Heart right ventricle (tissue), 16 donors: ENCODE data around the gene TBC1D13. TPM values are rescaled to one million over a fixed set of nuclear protein-coding genes. Genes with fewer than 3 reads are reported as not detected.

ENCODE experiments used
- ATAC-seq, 8 donors: fragments of 200-7000 bp; cut with Tn5 transposase; one replicate each; pipeline ENCODE4 v1.9.1; 2020; ENCODE audit warnings: mild to moderate bottlenecking in 8 of 8, moderate library complexity in 8 of 8, moderate number of reproducible peaks in 1 of 8
- DNase-seq, 2 donors: peaks; one replicate each; pipeline ENCODE4 v3.0.0-alpha.2; 2020
- H3K27ac ChIP-seq, 10 donors: fragments of 200-600 bp; sonication (generic) in 2 of 10; one replicate each; pipeline versions ENCODE4 v1.5.0 to v1.8.0; 2020 to 2022; ENCODE audit warnings: mild to moderate bottlenecking in 3 of 10
- H3K27me3 ChIP-seq, 7 donors: fragments of 200-600 bp; one replicate each; pipeline ENCODE4 v1.8.0; 2021 to 2022; ENCODE audit warnings: mild to moderate bottlenecking in 2 of 7
- H3K36me3 ChIP-seq, 9 donors: fragments of 200-600 bp; sonication (generic) in 1 of 9; one replicate each; pipeline versions ENCODE4 v1.5.0 to v1.8.0; 2020 to 2022; ENCODE audit warnings: mild to moderate bottlenecking in 2 of 9
- H3K4me1 ChIP-seq, 9 donors: fragments of 200-600 bp; sonication (generic) in 1 of 9; one replicate each; pipeline versions ENCODE4 v1.5.0 to v1.8.0; 2020 to 2022; ENCODE audit warnings: mild to moderate bottlenecking in 4 of 9
- H3K4me3 ChIP-seq, 10 donors: fragments of 200-600 bp; sonication (generic) in 2 of 10; one replicate each; pipeline versions ENCODE4 v1.5.0 to v1.8.0; 2020 to 2022; ENCODE audit warnings: mild to moderate bottlenecking in 7 of 10, moderate library complexity in 2 of 10
- H3K9me3 ChIP-seq, 11 donors: fragments of 200-600 bp in 10 of 11; sonication (generic) in 2 of 11; one replicate each; pipeline versions ENCODE4 v1.5.0 to v1.8.0; 2013 to 2022; ENCODE audit warnings: mild to moderate bottlenecking in 2 of 11, control low read depth in 1 of 11, moderate library complexity in 1 of 11
- CTCF ChIP-seq, 9 donors: fragments of 200-600 bp; sonication (generic) in 2 of 9; IDR thresholded peaks; one replicate each; pipeline versions ENCODE4 v1.5.0 to v1.8.0; 2021 to 2022; ENCODE audit warnings: antibody characterized with exemption in 9 of 9, mild to moderate bottlenecking in 5 of 9, moderate library complexity in 1 of 9
- WGBS, 2 donors: extraction: QIAGEN DNeasy Blood & Tissue Kit; methylation state at CpG; one replicate each; pipeline ENCODE4 v1.1.7; 2013; ENCODE audit warnings: inconsistent platforms in 1 of 2; 5-methylcytosine and 5-hydroxymethylcytosine counted together
- intact Hi-C, 10 donors: fragments of 100-400 bp; cut with DNase I; formaldehyde crosslinking; loops; one replicate each; pipeline versions ENCODE4 v1.11.1 to v1.14.2; 2022
- polyA plus RNA-seq, 2 donors: library from polyadenylated mRNA; stranded (reverse); fragments of 200-250 nt; gene quantifications; one replicate each; pipeline ENCODE4 v1.2.3, GENCODE V29; 2013
- total RNA-seq, 10 donors: library from RNA; stranded (reverse); fragmentation: NEBNext Ultra II Directional in 3 of 10; extraction: Animal tissue kit (Norgen Biotek cat#: 25700) in 3 of 10; gene quantifications; one replicate each; pipeline versions ENCODE4 v1.2.1 to v1.2.4, GENCODE V29; 2021 to 2023
- donor health status: Arrhythmogenic right ventricular cardiomyopathy.
- donor health status: ischemic (EF 13 %, LVEDD 7.1; RV severe dilation, severe dysfunction).
- donor health status: healthy with polysubstance abuse.
- donor health status: DM: no; HTN: yes; CAD: no.
- donor health status: DM: no; HTN: no; CAD: no.
- donor health status: ischemic (EF 25% LVEDD 6.9; RV normal size, moderate dysfunction).
- donor health status: ischemic (EF 25% LVEDD 5.7; RV mildly dilated, moderate dysfunction).
- donor health status: healthy.
- donor health status: DM: yes; HTN: yes; CAD: no.
- donor health status: Ischemic cardiomyopathy.
- donor health status: ischemic (EF 35%, LVEDD 5.7; RV mildly dilated, moderate dysfunction).
- donor health status: nonischemic (EF 11% LVEDD 7.7; RV severe dilation, severe dysfunction).
- donor health status: DM: yes; HTN: yes; CAD: no.
- donor health status: PGD.
- donor health status: ischemic (EF 29% LVEDD 5.4; RV normal size, mild dysfunction).
- donor health status: nonischemic (EF 23%, LVEDD 6.1; RV moderate dilation, normal function).

Gene TBC1D13
- total and polyA plus RNA-seq, 12 donors = 12.3 to 21.3 (median 17.4) TPM

GRCh38 chr9:128833696-128834095 is 46.6 kb downstream of the TBC1D13 start:
- Histone ChIP-seq H3K9me3 (no peaks in the 10 kb centered on the region), H3K36me3 (peaks cover 0 to 28% (median 0%) of the 10 kb centered on the region in 9 donors), H3K27me3 (no peaks in the 10 kb centered on the region), H3K27ac (no peak overlapping the region), H3K4me1 (peaks cover 4 to 14% (median 12%) of the 10 kb centered on the region in 9 donors), H3K4me3 (no peak overlapping the region)
- DNase-seq = no peak
- intact Hi-C loops = no loop called here
- no peak for ATAC-seq
- 93 to 95% methylated on average over 10 of the region's 10 CpGs for WGBS, 2 donors
- no peak for TF ChIP-seq CTCF (IDR thresholded peaks at IDR 0.05)

DNA sequence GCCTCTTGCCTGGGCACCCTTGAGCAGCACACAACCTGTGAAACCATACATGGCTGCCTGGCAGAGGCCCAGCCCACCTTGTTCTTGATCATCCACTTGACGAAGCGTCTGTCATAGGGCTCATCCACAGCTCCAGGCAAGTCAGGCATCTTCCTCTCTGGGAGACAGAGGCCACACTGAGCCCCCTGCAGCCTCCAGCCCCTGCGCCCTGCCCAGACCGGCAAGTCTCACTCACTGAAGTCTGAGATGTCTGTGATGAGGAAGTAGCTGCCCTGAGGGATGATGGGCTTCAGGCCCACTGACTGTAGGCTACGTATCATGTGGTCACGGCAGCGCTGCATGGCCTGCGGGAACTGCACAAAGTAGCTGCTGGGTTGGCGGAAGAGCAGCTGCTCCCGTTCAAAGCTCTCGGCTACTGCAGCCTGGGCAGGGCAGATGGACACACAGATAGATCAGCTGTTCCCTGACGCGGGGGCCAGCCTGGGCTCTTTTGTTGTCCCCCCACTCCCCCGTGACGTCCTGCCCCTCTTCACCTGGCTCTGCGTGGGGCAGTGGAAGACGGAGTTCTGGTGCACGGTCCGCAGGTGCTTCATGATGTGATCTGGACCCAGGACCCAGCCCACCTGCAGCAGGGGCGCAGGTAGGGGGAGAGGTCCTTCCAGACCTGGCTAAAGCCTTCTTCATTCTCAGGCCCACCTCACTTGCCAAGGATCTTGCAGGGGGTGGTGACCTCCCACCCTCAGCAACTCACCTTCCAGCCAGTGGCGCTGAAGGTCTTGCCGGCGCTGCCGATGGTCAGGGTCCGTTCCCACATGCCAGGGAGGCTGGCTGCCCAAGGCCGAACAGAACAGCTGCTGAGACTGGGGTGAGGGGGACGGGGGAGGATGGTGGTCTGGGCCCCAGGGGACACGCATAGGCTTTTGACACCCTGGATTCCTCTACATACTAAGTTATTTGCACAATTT is 48.5 kb downstream of the TBC1D13 start:
- intact Hi-C loops = no loop called here
- Histone ChIP-seq H3K36me3 (peaks cover 0 to 33% (median 0%) of the 10 kb centered on the region in 9 donors), H3K27me3 (no peaks in the 10 kb centered on the region), H3K27ac (no peak overlapping the region), H3K4me1 (no peaks in the 10 kb centered on the region), H3K4me3 (no peak overlapping the region), H3K9me3 (no peaks in the 10 kb centered on the region)
- ATAC-seq (peak in 2 of 8 donors; percentile 14 to 24), DNase-seq (no peak)
- TF ChIP-seq CTCF (IDR thresholded peaks at IDR 0.05) = no peak
- WGBS, 2 donors = 94% methylated on average over 28 of the region's 28 CpGs

DNA sequence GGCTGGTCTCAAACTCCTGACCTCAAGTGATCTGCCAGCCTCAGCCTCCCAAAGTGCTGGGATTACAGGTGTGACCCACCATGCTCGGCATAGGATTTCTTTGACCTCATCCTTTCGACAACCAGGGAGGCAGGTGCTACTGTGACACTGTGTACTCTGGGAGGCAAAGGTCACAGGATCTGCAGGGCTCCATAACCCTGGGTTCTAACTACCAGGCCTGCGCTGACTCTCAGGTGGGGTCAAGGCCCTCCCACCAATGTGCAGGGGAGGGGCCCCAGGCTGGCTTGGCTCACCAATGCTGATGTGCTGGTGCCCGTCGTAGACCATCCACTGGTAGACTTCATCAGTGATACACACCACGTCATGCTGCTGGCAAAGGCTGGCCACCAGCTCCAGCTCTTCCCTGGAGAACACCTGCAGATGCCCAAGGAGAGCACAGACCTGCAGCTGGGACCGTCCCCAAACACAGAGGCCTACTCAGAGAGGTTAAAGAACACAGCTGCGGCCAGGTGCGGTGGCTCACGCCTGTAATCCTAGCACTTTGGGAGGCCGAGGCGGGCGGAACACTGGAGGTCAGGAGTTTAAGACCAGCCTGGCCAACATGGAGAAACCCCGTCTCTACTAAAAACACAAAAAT is 49.6 kb downstream of the TBC1D13 start:
- H3K4me1 ChIP-seq = no peaks in the 10 kb centered on the region

More for the DNA sequence above, 49.6 kb downstream of the TBC1D13 start:
- intact Hi-C loops = no loop called here
- no peaks in the 10 kb centered on the region for H3K9me3 ChIP-seq
- DNase-seq (no peak), ATAC-seq (no peak)
- H3K36me3 ChIP-seq = peaks cover 0 to 39% (median 0%) of the 10 kb centered on the region in 9 donors
- WGBS, 2 donors = 91 to 93% methylated on average over 14 of the region's 14 CpGs
- H3K27me3 ChIP-seq = no peaks in the 10 kb centered on the region
- TF ChIP-seq CTCF (IDR thresholded peaks at IDR 0.05) = no peak
- H3K4me3 ChIP-seq = no peak overlapping the region
- H3K27ac ChIP-seq = no peak overlapping the region
